ENCODE data around the gene VAPA. TPM values are rescaled to one million over a fixed set of nuclear protein-coding genes. Genes with fewer than 3 reads are reported as not detected.

VAPA gene
- total and polyA plus RNA-seq, 9 of the 15 experiments (the other 6 are each of a cell fraction or from before 2014, with no cell fraction given) = 219 to 902 (median 526) TPM

GRCh38 chr18:9898792-9899549 lies 14.8 kb upstream of the VAPA start (continued):
- TF ChIP-seq, protein P1, sequence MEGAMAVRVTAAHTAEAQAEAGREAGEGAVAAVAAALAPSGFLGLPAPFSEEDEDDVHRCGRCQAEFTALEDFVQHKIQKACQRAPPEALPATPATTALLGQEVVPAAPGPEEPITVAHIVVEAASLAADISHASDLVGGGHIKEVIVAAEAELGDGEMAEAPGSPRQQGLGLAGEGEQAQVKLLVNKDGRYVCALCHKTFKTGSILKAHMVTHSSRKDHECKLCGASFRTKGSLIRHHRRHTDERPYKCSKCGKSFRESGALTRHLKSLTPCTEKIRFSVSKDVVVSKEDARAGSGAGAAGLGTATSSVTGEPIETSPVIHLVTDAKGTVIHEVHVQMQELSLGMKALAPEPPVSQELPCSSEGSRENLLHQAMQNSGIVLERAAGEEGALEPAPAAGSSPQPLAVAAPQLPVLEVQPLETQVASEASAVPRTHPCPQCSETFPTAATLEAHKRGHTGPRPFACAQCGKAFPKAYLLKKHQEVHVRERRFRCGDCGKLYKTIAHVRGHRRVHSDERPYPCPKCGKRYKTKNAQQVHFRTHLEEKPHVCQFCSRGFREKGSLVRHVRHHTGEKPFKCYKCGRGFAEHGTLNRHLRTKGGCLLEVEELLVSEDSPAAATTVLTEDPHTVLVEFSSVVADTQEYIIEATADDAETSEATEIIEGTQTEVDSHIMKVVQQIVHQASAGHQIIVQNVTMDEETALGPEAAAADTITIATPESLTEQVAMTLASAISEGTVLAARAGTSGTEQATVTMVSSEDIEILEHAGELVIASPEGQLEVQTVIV (CRISPR knock-in tag; IDR thresholded peaks at IDR 0.05; ENCODE audit: borderline replicate concordance) = no peak
- no peak for TF ChIP-seq SREBF2 (CRISPR knock-in tag; IDR thresholded peaks at IDR 0.05)
- no peak for TF ChIP-seq FOXP1 (CRISPR knock-in tag; IDR thresholded peaks at IDR 0.05)
- TF ChIP-seq GATAD2B (IDR thresholded peaks at IDR 0.05; ENCODE audit: borderline replicate concordance) = peak; percentile 83; the same call in 1 of the 2 replicates
- no peak for TF ChIP-seq CBX2 (IDR thresholded peaks at IDR 0.05; ENCODE audit: insufficient read depth, low read length, poor library complexity, severe bottlenecking)
- TF ChIP-seq ZNF408 (CRISPR knock-in tag; IDR thresholded peaks at IDR 0.05; ENCODE audit: low read depth) = no peak
- peak; percentile 57; the same call in 1 of the 2 replicates for TF ChIP-seq ZBTB40 (IDR thresholded peaks at IDR 0.05)
- no peak for TF ChIP-seq ZBTB40 (CRISPR knock-in tag; IDR thresholded peaks at IDR 0.05)
- TF ChIP-seq, protein P2, sequence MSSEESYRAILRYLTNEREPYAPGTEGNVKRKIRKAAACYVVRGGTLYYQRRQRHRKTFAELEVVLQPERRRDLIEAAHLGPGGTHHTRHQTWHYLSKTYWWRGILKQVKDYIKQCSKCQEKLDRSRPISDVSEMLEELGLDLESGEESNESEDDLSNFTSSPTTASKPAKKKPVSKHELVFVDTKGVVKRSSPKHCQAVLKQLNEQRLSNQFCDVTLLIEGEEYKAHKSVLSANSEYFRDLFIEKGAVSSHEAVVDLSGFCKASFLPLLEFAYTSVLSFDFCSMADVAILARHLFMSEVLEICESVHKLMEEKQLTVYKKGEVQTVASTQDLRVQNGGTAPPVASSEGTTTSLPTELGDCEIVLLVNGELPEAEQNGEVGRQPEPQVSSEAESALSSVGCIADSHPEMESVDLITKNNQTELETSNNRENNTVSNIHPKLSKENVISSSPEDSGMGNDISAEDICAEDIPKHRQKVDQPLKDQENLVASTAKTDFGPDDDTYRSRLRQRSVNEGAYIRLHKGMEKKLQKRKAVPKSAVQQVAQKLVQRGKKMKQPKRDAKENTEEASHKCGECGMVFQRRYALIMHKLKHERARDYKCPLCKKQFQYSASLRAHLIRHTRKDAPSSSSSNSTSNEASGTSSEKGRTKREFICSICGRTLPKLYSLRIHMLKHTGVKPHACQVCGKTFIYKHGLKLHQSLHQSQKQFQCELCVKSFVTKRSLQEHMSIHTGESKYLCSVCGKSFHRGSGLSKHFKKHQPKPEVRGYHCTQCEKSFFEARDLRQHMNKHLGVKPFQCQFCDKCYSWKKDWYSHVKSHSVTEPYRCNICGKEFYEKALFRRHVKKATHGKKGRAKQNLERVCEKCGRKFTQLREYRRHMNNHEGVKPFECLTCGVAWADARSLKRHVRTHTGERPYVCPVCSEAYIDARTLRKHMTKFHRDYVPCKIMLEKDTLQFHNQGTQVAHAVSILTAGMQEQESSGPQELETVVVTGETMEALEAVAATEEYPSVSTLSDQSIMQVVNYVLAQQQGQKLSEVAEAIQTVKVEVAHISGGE (CRISPR knock-in tag; IDR thresholded peaks at IDR 0.05) = peak in 1 of 3 experiments; percentile 45; a peak in 2 of 6 replicates
- no peak for TF ChIP-seq ZNF561 (CRISPR knock-in tag; conservative IDR thresholded peaks at IDR 0.05)
- TF ChIP-seq ZNF75A (CRISPR knock-in tag; IDR thresholded peaks at IDR 0.05) = no peak
